ENCODE results near the gene KDM4E.
"Not testable (repeated sequence)": the region's sequence is repeated elsewhere in the genome, so short reads cannot be mapped to it uniquely, and the experiment has no call there.

Gene KDM4E

DNA sequence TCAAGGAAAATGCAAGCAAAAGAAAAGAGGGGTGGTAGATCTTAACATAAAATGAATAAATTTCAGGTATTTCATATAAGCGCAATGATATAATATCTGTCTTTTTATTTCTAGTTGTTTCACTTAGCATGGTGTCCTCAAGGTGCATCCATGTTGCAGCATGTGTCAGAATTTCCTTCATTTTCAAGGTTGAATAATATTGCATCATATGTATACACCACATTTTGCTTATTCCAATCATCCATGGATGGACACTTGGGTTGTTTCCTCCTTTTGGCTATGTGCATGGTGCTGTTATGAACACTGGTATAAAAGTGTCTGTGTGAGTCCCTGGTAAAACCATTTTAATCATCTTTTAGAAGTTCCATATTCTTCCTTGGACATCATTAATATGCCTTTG lies 17.2 kb downstream of the KDM4E start:
- H3F3A ChIP-seq (ENCODE audit: control insufficient read depth, insufficient read depth): no peaks in the 10 kb centered on the region
- no peaks in the 10 kb centered on the region for H3K9me2 ChIP-seq (replicated peaks; ENCODE audit: control insufficient read depth, low read length)
- no peak overlapping the region for H3K4me3 ChIP-seq (ENCODE audit: low read length)

DNA sequence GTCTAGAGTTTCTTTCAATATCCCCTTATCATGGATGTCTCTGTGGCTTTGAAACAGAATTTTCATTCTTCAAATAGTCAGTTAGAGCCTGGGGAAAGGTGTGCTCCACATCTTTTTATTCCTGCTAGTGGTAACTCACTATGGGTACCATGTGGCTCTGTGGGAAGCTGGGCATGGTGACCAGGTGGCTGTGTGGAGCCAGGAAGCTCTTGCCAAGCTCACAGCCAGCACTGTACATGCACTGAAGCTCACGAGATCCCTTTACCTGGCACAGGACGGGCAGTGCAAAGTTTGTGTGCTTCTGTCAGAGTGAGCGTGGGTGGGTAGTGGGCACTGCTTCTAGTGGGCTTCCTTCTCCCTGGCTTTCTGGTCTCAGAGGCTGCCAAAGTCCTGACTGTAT lies 17.8 kb downstream of the KDM4E start:
- no peaks in the 10 kb centered on the region for H3K9me3 ChIP-seq (ENCODE audit: control insufficient read depth, insufficient read depth, low read length)
- H3K4me1 ChIP-seq (ENCODE audit: control insufficient read depth, low read length): no peaks in the 10 kb centered on the region
- peaks cover 15% of the 10 kb centered on the region for H3K27me3 ChIP-seq (ENCODE audit: control insufficient read depth, low read length)
- no peaks in the 10 kb centered on the region for H4K20me1 ChIP-seq (ENCODE audit: control insufficient read depth, insufficient read depth, low read depth, low read length)
- H3K4me3 ChIP-seq (ENCODE audit: low read length): no peak overlapping the region
- no peaks in the 10 kb centered on the region for H3K79me2 ChIP-seq (ENCODE audit: control insufficient read depth, low read length)
- H3F3A ChIP-seq (ENCODE audit: control insufficient read depth, insufficient read depth): no peaks in the 10 kb centered on the region
- H3K9me2 ChIP-seq (replicated peaks; ENCODE audit: control insufficient read depth, low read length): no peaks in the 10 kb centered on the region
- H3K4me2 ChIP-seq (ENCODE audit: low read length): no peak overlapping the region
- TF ChIP-seq, protein P1, sequence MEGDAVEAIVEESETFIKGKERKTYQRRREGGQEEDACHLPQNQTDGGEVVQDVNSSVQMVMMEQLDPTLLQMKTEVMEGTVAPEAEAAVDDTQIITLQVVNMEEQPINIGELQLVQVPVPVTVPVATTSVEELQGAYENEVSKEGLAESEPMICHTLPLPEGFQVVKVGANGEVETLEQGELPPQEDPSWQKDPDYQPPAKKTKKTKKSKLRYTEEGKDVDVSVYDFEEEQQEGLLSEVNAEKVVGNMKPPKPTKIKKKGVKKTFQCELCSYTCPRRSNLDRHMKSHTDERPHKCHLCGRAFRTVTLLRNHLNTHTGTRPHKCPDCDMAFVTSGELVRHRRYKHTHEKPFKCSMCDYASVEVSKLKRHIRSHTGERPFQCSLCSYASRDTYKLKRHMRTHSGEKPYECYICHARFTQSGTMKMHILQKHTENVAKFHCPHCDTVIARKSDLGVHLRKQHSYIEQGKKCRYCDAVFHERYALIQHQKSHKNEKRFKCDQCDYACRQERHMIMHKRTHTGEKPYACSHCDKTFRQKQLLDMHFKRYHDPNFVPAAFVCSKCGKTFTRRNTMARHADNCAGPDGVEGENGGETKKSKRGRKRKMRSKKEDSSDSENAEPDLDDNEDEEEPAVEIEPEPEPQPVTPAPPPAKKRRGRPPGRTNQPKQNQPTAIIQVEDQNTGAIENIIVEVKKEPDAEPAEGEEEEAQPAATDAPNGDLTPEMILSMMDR (IDR thresholded peaks at IDR 0.05; ENCODE audit: low read depth, low read length, poor library complexity, severe bottlenecking): no peak
- no peak for TF ChIP-seq EZH2phosphoT487 (IDR thresholded peaks at IDR 0.05; ENCODE audit: borderline replicate concordance, low read length)
- no peaks in the 10 kb centered on the region for H3K36me3 ChIP-seq (ENCODE audit: control insufficient read depth, low read length)
- H3K27ac ChIP-seq (ENCODE audit: low read depth, low read length): no peak overlapping the region

More for the DNA sequence above, 17.2 kb downstream of the KDM4E start:
- H3K27ac ChIP-seq (ENCODE audit: low read depth, low read length): no peak overlapping the region
- H3K27me3 ChIP-seq (ENCODE audit: control insufficient read depth, low read length): peaks cover 15% of the 10 kb centered on the region
- H3K36me3 ChIP-seq (ENCODE audit: control insufficient read depth, low read length): no peaks in the 10 kb centered on the region
- TF ChIP-seq, protein P1 (IDR thresholded peaks at IDR 0.05; ENCODE audit: low read depth, low read length, poor library complexity, severe bottlenecking): no peak
- TF ChIP-seq EZH2phosphoT487 (IDR thresholded peaks at IDR 0.05; ENCODE audit: borderline replicate concordance, low read length): no peak
- H3K4me1 ChIP-seq (ENCODE audit: control insufficient read depth, low read length): no peaks in the 10 kb centered on the region
- no peaks in the 10 kb centered on the region for H4K20me1 ChIP-seq (ENCODE audit: control insufficient read depth, insufficient read depth, low read depth, low read length)
- H3K9me3 ChIP-seq (ENCODE audit: control insufficient read depth, insufficient read depth, low read length): no peaks in the 10 kb centered on the region
- no peak overlapping the region for H3K4me2 ChIP-seq (ENCODE audit: low read length)
- no peaks in the 10 kb centered on the region for H3K79me2 ChIP-seq (ENCODE audit: control insufficient read depth, low read length)

DNA sequence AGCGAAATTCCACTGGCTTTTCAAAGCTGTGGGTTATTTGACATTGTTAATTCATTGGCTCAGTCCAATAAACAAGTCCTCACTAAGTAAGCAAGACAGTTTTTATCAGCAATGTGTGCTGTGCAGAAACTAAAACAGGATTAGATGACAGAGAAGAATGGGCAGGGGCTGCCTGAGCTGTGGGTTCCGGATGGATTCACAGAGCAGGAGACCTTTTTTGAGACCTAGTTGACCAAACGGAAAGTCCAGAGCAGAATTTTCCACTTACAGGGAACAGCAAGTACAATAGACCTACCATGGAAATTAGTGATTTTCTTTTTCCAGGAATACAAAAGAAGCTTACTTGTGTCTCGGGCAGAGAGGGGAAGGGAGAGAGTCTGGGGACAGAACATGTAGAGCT lies 19.0 kb downstream of the KDM4E start:
- Histone ChIP-seq H4K20me1 (ENCODE audit: control insufficient read depth, insufficient read depth, low read depth, low read length) (no peaks in the 10 kb centered on the region), H3K4me3 (ENCODE audit: low read length) (no peak overlapping the region), H3K27ac (ENCODE audit: low read depth, low read length) (no peak overlapping the region), H3K9me3 (ENCODE audit: control insufficient read depth, insufficient read depth, low read length) (no peaks in the 10 kb centered on the region), H3K36me3 (ENCODE audit: control insufficient read depth, low read length) (no peaks in the 10 kb centered on the region), H3K4me1 (ENCODE audit: control insufficient read depth, low read length) (no peaks in the 10 kb centered on the region), H3K27me3 (ENCODE audit: control insufficient read depth, low read length) (peaks cover 15% of the 10 kb centered on the region), H3K79me2 (ENCODE audit: control insufficient read depth, low read length) (no peaks in the 10 kb centered on the region), H3F3A (ENCODE audit: control insufficient read depth, insufficient read depth) (no peaks in the 10 kb centered on the region), H3K4me2 (ENCODE audit: low read length) (no peak overlapping the region), H3K9me2 (replicated peaks; ENCODE audit: control insufficient read depth, low read length) (no peaks in the 10 kb centered on the region)
- TF ChIP-seq, protein P1 (IDR thresholded peaks at IDR 0.05; ENCODE audit: low read depth, low read length, poor library complexity, severe bottlenecking): no peak
- TF ChIP-seq EZH2phosphoT487 (IDR thresholded peaks at IDR 0.05; ENCODE audit: borderline replicate concordance, low read length): no peak

DNA sequence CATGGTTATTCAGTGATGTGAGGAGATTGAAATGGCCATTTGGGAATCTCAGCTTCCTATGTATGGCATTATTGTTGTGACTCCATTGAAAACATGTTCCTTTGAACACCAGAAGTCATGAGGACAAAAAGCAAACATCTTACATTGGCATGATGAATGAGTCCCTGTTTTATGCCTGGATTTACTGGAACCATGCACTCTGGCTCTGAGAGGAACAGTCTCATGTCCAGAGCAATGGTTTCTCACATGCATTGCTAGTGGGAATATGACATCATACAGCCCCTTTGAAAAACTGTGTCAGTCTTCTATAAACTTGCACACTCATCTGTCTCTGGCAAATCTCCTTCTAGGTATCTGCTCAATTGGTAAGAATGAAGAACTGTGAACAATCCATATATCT lies 20.8 kb downstream of the KDM4E start:
- Histone ChIP-seq H3K4me1 (ENCODE audit: control insufficient read depth, low read length) (no peaks in the 10 kb centered on the region), H3K4me3 (ENCODE audit: low read length) (no peak overlapping the region), H3K4me2 (ENCODE audit: low read length) (no peak overlapping the region), H3K79me2 (ENCODE audit: control insufficient read depth, low read length) (no peaks in the 10 kb centered on the region), H3K36me3 (ENCODE audit: control insufficient read depth, low read length) (no peaks in the 10 kb centered on the region), H3K27ac (ENCODE audit: low read depth, low read length) (no peak overlapping the region), H3K9me2 (replicated peaks; ENCODE audit: control insufficient read depth, low read length) (no peaks in the 10 kb centered on the region), H4K20me1 (ENCODE audit: control insufficient read depth, insufficient read depth, low read depth, low read length) (no peaks in the 10 kb centered on the region), H3K9me3 (ENCODE audit: control insufficient read depth, insufficient read depth, low read length) (no peaks in the 10 kb centered on the region), H3K27me3 (ENCODE audit: control insufficient read depth, low read length) (peaks cover 15% of the 10 kb centered on the region), H3F3A (ENCODE audit: control insufficient read depth, insufficient read depth) (no peaks in the 10 kb centered on the region)
- TF ChIP-seq, protein P1 (IDR thresholded peaks at IDR 0.05; ENCODE audit: low read depth, low read length, poor library complexity, severe bottlenecking): no peak
- TF ChIP-seq EZH2phosphoT487 (IDR thresholded peaks at IDR 0.05; ENCODE audit: borderline replicate concordance, low read length): no peak

DNA sequence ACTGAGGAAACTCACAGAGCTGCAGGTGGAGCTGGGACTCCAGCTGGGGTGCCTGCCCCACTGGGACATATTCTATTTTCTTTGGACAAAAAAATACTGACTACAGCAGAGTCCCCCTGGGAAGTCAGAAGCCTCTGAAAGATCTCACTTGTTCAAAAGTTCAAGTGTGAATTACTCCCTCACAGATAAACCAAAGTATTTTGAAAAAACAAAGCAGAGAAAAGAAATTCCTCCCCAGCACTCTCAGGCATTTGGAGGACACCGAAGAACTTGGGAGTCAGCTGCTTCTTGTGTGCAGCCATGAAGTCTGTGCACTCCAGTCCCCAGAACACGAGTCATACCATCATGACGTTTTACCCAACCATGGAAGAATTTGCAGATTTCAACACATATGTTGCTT lies 24.1 kb downstream of the KDM4E start, which contains the start of gene KDM4F:
Gene KDM4F, plus strand, starts transcription at position 301 of the 400 bp plus-strand sequence.
- not testable (repeated sequence) for H4K20me1 ChIP-seq (ENCODE audit: control insufficient read depth, insufficient read depth, low read depth, low read length); H3K27me3 ChIP-seq (ENCODE audit: control insufficient read depth, low read length); H3K9me3 ChIP-seq (ENCODE audit: control insufficient read depth, insufficient read depth, low read length); H3F3A ChIP-seq (ENCODE audit: control insufficient read depth, insufficient read depth); H3K9me2 ChIP-seq (replicated peaks; ENCODE audit: control insufficient read depth, low read length); H3K4me3 ChIP-seq (ENCODE audit: low read length); H3K79me2 ChIP-seq (ENCODE audit: control insufficient read depth, low read length); H3K4me2 ChIP-seq (ENCODE audit: low read length); H3K27ac ChIP-seq (ENCODE audit: low read depth, low read length); H3K4me1 ChIP-seq (ENCODE audit: control insufficient read depth, low read length); H3K36me3 ChIP-seq (ENCODE audit: control insufficient read depth, low read length)
